ENCODE results near the gene DGCR8.

- TF ChIP-seq CTCF (IDR thresholded peaks at IDR 0.05) (no peak), POLR2A (IDR thresholded peaks at IDR 0.05) (no peak)
These were observed 10.7 kb downstream of the DGCR8 start for GRCh38 chr22:20090730-20091240.

Data from uterus (tissue), 2 donors.